Thyroid gland (tissue), 4 donors: ENCODE results near the gene DPYSL3.

Experiments
- POLR2A ChIP-seq, 2 donors: fragments of 450-650 bp; IDR thresholded peaks; one replicate each; pipeline ENCODE4 v1.6.1; 2017; ENCODE audit warnings: antibody characterized with exemption in 2 of 2, mild to moderate bottlenecking in 2 of 2, moderate library complexity in 1 of 2
- TF ChIP-seq, protein P1 (sequence below), 6 experiments: fragments of 200-600 bp in 3 of 6; fragments of 450-650 bp in 3 of 6; sonication (generic) in 3 of 6; IDR thresholded peaks; one replicate each; pipeline ENCODE4 v1.5.1; 2016 to 2019; ENCODE audit warnings: antibody characterized with exemption in 6 of 6, mild to moderate bottlenecking in 2 of 6, inconsistent platforms in 1 of 6, moderate library complexity in 1 of 6

DNA sequence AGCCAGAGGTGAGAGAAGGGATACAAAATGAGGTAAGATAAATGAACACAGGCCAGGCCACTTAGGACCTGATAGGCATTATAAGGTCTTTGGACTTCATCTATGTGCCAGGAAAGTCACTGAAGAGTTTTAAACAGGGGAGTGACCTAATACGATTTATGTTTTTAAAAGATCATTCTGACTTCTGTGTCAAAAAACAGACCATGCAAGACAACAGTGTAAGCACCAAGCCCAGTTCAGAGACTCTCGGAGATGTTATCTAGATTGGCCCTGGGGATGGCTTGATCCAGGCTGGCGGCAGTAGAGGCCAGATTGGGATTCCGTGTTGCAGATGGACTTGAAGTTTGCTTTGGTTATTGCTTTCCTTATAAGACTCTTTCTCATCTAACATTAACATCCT lies 43.0 kb upstream of the DPYSL3 start:
- TF ChIP-seq, protein P1, sequence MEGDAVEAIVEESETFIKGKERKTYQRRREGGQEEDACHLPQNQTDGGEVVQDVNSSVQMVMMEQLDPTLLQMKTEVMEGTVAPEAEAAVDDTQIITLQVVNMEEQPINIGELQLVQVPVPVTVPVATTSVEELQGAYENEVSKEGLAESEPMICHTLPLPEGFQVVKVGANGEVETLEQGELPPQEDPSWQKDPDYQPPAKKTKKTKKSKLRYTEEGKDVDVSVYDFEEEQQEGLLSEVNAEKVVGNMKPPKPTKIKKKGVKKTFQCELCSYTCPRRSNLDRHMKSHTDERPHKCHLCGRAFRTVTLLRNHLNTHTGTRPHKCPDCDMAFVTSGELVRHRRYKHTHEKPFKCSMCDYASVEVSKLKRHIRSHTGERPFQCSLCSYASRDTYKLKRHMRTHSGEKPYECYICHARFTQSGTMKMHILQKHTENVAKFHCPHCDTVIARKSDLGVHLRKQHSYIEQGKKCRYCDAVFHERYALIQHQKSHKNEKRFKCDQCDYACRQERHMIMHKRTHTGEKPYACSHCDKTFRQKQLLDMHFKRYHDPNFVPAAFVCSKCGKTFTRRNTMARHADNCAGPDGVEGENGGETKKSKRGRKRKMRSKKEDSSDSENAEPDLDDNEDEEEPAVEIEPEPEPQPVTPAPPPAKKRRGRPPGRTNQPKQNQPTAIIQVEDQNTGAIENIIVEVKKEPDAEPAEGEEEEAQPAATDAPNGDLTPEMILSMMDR (IDR thresholded peaks at IDR 0.05) = no peak
- no peak for TF ChIP-seq POLR2A (IDR thresholded peaks at IDR 0.05)
